Spinal cord (tissue), 10 donors: ENCODE results near the gene CLEC17A. TPM values are rescaled to one million over a fixed set of nuclear protein-coding genes. Genes with fewer than 3 reads are reported as not detected.
"Not testable (repeated sequence)": the region's sequence is repeated elsewhere in the genome, so short reads cannot be mapped to it uniquely, and the experiment has no call there.

Source experiments
- DNase-seq, 6 donors: peaks; one replicate each; pipeline versions ENCODE4 v3.0.0 to v3.0.0-alpha.2; 2013 to 2015; ENCODE audit warnings: low spot score in 6 of 6, low read depth in 4 of 6
- H3K27ac ChIP-seq: one replicate; pipeline ENCODE4 v1.5.1; 2013; ENCODE audit warnings: low read depth, low read length, control low read depth
- H3K27me3 ChIP-seq: one replicate; pipeline ENCODE4 v1.6.1; 2013; ENCODE audit warnings: low read length; ENCODE audit not compliant: control insufficient read depth, insufficient read depth
- H3K36me3 ChIP-seq: one replicate; pipeline ENCODE4 v1.6.1; 2013; ENCODE audit warnings: low read length; ENCODE audit not compliant: control insufficient read depth, insufficient read depth
- H3K4me1 ChIP-seq: one replicate; pipeline ENCODE4 v1.6.1; 2013; ENCODE audit warnings: low read length; ENCODE audit not compliant: control insufficient read depth, insufficient read depth
- H3K4me3 ChIP-seq: one replicate; pipeline ENCODE4 v1.5.1; 2013; ENCODE audit warnings: low read depth, low read length, control low read depth
- H3K9me3 ChIP-seq: one replicate; pipeline ENCODE4 v1.6.1; 2013; ENCODE audit warnings: low read length; ENCODE audit not compliant: control insufficient read depth, insufficient read depth
- WGBS: methylation state at CpG from one replicate; pipeline ENCODE4 v1.1.5; 2013; ENCODE audit warnings: missing lambda C conversion rate; ENCODE audit not compliant: insufficient coverage; 5-methylcytosine and 5-hydroxymethylcytosine counted together
- long read RNA-seq, 4 donors: transcript quantifications; one replicate each; lab custom pipeline, GENCODE V29; 2026
- polyA plus RNA-seq, 2 donors: library from polyadenylated mRNA; unstranded; fragments of 120-200 nt; gene quantifications; one replicate each; pipeline ENCODE4 v1.2.1, GENCODE V29; 2013; ENCODE audit not compliant: insufficient read length in 2 of 2
- total RNA-seq, 2 donors: library from RNA; depleted of rRNA in 1 of 2; stranded (reverse); fragments of 120-200 nt in 1 of 2; fragments of >200 nt in 1 of 2; gene quantifications; one replicate each; pipeline versions ENCODE4 v1.2.3 to v1.2.4, GENCODE V29; 2013 to 2014
- donor health status: healthy.

The CLEC17A gene
- total RNA-seq: under 1 TPM; 0.17 to 0.50 TPM
- polyA plus RNA-seq: under 1 TPM; 0.09 to 0.16 TPM
- long read RNA-seq, donor 1: 0 reads
- long read RNA-seq, donor 2: 0 reads
- long read RNA-seq, donor 3: 0 reads
- long read RNA-seq, donor 4: 0 reads

- H3K36me3 ChIP-seq: no peaks in the 10 kb centered on the region
- 42% methylated on average over 6 of the region's 6 CpGs for WGBS
- DNase-seq: no peak
- H3K4me1 ChIP-seq: no peaks in the 10 kb centered on the region
- no peak within 1 kb of the TSS for H3K4me3 ChIP-seq
- no peaks in the 10 kb centered on the region for H3K9me3 ChIP-seq
- no peak within 1 kb of the TSS for H3K27ac ChIP-seq
- peaks cover 2% of the 10 kb centered on the region for H3K27me3 ChIP-seq
Observed at GRCh38 chr19:14582894-14583340, at the start of gene CLEC17A. Gene CLEC17A (plus strand): TSS chr19:14583084. CDS start chr19:14583161, 77 bp downstream.

GRCh38 chr19:14533450-14533849, 49.4 kb upstream of the CLEC17A start:
- Histone ChIP-seq H3K4me3 (no peak overlapping the region), H3K9me3 (no peaks in the 10 kb centered on the region), H3K4me1 (peaks cover 27% of the 10 kb centered on the region), H3K27me3 (no peaks in the 10 kb centered on the region), H3K27ac (no peak overlapping the region), H3K36me3 (peaks cover 9% of the 10 kb centered on the region)
- no CpG with 5 or more reads among the region's 5 CpGs for WGBS
- no peak for DNase-seq

GRCh38 chr19:14536926-14537692, 45.8 kb upstream of the CLEC17A start:
- H3K4me1 ChIP-seq: peaks cover 6% of the 10 kb centered on the region
- no peaks in the 10 kb centered on the region for H3K9me3 ChIP-seq
- 23% methylated on average over 15 of the region's 24 CpGs for WGBS
- DNase-seq: peak in 1 of 6 donors; percentile 56
- no peaks in the 10 kb centered on the region for H3K27me3 ChIP-seq
- peaks cover 12% of the 10 kb centered on the region for H3K36me3 ChIP-seq
- H3K27ac ChIP-seq: no peak overlapping the region
- no peak overlapping the region for H3K4me3 ChIP-seq

- 95% methylated on average over 18 of the region's 19 CpGs for WGBS
- Histone ChIP-seq H3K27me3 (no peaks in the 10 kb centered on the region), H3K4me3 (no peak overlapping the region), H3K36me3 (peaks cover 3% of the 10 kb centered on the region), H3K4me1 (peaks cover 39% of the 10 kb centered on the region), H3K27ac (no peak overlapping the region), H3K9me3 (no peaks in the 10 kb centered on the region)
- DNase-seq: no peak
Observed at GRCh38 chr19:14540741-14541525, 42.0 kb upstream of the CLEC17A start.

GRCh38 chr19:14541979-14542378, 40.9 kb upstream of the CLEC17A start:
- DNase-seq, H3K27ac ChIP-seq, H3K27me3 ChIP-seq, H3K4me3 ChIP-seq, H3K36me3 ChIP-seq, H3K9me3 ChIP-seq: not testable (repeated sequence)
- WGBS: 100% methylated on average over 1 of the region's 5 CpGs
- H3K4me1 ChIP-seq: peaks cover 39% of the 10 kb centered on the region

- WGBS: 41% methylated on average over 5 of the region's 7 CpGs
- Histone ChIP-seq H3K4me3 (no peak overlapping the region), H3K4me1 (peaks cover 39% of the 10 kb centered on the region), H3K36me3 (peaks cover 3% of the 10 kb centered on the region), H3K27ac (peak overlapping the region; percentile 42), H3K27me3 (no peaks in the 10 kb centered on the region), H3K9me3 (no peaks in the 10 kb centered on the region)
- no peak for DNase-seq
Observed at GRCh38 chr19:14542711-14543328, 40.1 kb upstream of the CLEC17A start.

- no peak overlapping the region for H3K27ac ChIP-seq
- peaks cover 7% of the 10 kb centered on the region for H3K36me3 ChIP-seq
- no peaks in the 10 kb centered on the region for H3K27me3 ChIP-seq
- H3K9me3 ChIP-seq: no peaks in the 10 kb centered on the region
- peaks cover 39% of the 10 kb centered on the region for H3K4me1 ChIP-seq
- DNase-seq: no peak
- WGBS: 88% methylated on average over 4 of the region's 5 CpGs
- no peak overlapping the region for H3K4me3 ChIP-seq
Observed at GRCh38 chr19:14544047-14544446, 38.8 kb upstream of the CLEC17A start.

- H3K27ac ChIP-seq: peak overlapping the region; percentile 76
- H3K4me3 ChIP-seq: no peak overlapping the region
- no peaks in the 10 kb centered on the region for H3K27me3 ChIP-seq
- peaks cover 39% of the 10 kb centered on the region for H3K4me1 ChIP-seq
- H3K36me3 ChIP-seq: peaks cover 14% of the 10 kb centered on the region
- WGBS: 24% methylated on average over 18 of the region's 21 CpGs
- no peaks in the 10 kb centered on the region for H3K9me3 ChIP-seq
- peak in 5 of 6 donors; percentile 63 to 94 (median 73) for DNase-seq
Observed at GRCh38 chr19:14544977-14545715, 37.7 kb upstream of the CLEC17A start.

- no peak overlapping the region for H3K4me3 ChIP-seq
- no peaks in the 10 kb centered on the region for H3K9me3 ChIP-seq
- WGBS: 21% methylated on average over 7 of the region's 9 CpGs
- peaks cover 19% of the 10 kb centered on the region for H3K36me3 ChIP-seq
- H3K27ac ChIP-seq: peak overlapping the region; percentile 76
- no peak for DNase-seq
- H3K4me1 ChIP-seq: peaks cover 39% of the 10 kb centered on the region
- H3K27me3 ChIP-seq: no peaks in the 10 kb centered on the region
Observed at GRCh38 chr19:14545716-14546082, 37.2 kb upstream of the CLEC17A start.
